Heart left ventricle (tissue), 16 donors: ENCODE data around the gene KHK. TPM values are rescaled to one million over a fixed set of nuclear protein-coding genes. Genes with fewer than 3 reads are reported as not detected.
"Not testable (repeated sequence)": the region's sequence is repeated elsewhere in the genome, so short reads cannot be mapped to it uniquely, and the experiment has no call there.

Experiments used
- ATAC-seq, 4 donors: fragments of 200-7000 bp; cut with Tn5 transposase; one replicate each; pipeline ENCODE4 v1.9.1; 2020 to 2022; ENCODE audit warnings: moderate library complexity in 4 of 4, mild to moderate bottlenecking in 3 of 4, moderate number of reproducible peaks in 1 of 4
- DNase-seq, 5 donors: peaks; one replicate each; pipeline ENCODE4 v3.0.0-alpha.2; 2020
- H3K27ac ChIP-seq, 12 donors: fragments of 200-600 bp; sonication (generic) in 4 of 12; one replicate each; pipeline versions ENCODE4 v1.5.0 to v1.8.0; 2016 to 2022; ENCODE audit warnings: mild to moderate bottlenecking in 2 of 12
- H3K27me3 ChIP-seq, 9 donors: fragments of 200-600 bp; sonication (generic) in 2 of 9; one replicate each; pipeline versions ENCODE4 v1.5.1 to v1.8.0; 2016 to 2022; ENCODE audit warnings: mild to moderate bottlenecking in 3 of 9
- H3K36me3 ChIP-seq, 9 donors: fragments of 200-600 bp; sonication (generic) in 2 of 9; one replicate each; pipeline versions ENCODE4 v1.5.0 to v1.8.0; 2018 to 2022; ENCODE audit warnings: mild to moderate bottlenecking in 2 of 9
- H3K4me1 ChIP-seq, 12 donors: fragments of 200-600 bp; sonication (generic) in 4 of 12; one replicate each; pipeline versions ENCODE4 v1.5.0 to v1.8.0; 2016 to 2022; ENCODE audit warnings: mild to moderate bottlenecking in 3 of 12
- H3K4me3 ChIP-seq, 12 donors: fragments of 200-600 bp; sonication (generic) in 4 of 12; one replicate each; pipeline versions ENCODE4 v1.5.0 to v1.8.0; 2017 to 2022; ENCODE audit warnings: mild to moderate bottlenecking in 9 of 12, moderate library complexity in 4 of 12
- H3K9me3 ChIP-seq, 12 donors: fragments of 200-600 bp; sonication (generic) in 4 of 12; one replicate each; pipeline versions ENCODE4 v1.5.0 to v1.8.0; 2016 to 2022; ENCODE audit warnings: mild to moderate bottlenecking in 1 of 12
- CTCF ChIP-seq, 12 donors: fragments of 200-600 bp; sonication (generic) in 4 of 12; IDR thresholded peaks; one replicate each; pipeline versions ENCODE4 v1.5.0 to v1.8.0; 2018 to 2022; ENCODE audit warnings: antibody characterized with exemption in 12 of 12, mild to moderate bottlenecking in 5 of 12
- POLR2A ChIP-seq, 2 donors: fragments of 450-650 bp; IDR thresholded peaks; one replicate each; pipeline ENCODE4 v1.6.1; 2017; ENCODE audit warnings: antibody characterized with exemption in 2 of 2, mild to moderate bottlenecking in 2 of 2, moderate library complexity in 2 of 2
- WGBS, 4 donors: extraction: QIAGEN DNeasy Blood & Tissue Kit in 2 of 4; methylation state at CpG; one replicate each; pipeline versions ENCODE4 v1.1.5 to v1.1.7; 2013 to 2018; 5-methylcytosine and 5-hydroxymethylcytosine counted together
- intact Hi-C, 10 donors: fragments of 100-400 bp; cut with DNase I; formaldehyde crosslinking; loops; one replicate each; pipeline versions ENCODE4 v1.11.1 to v1.14.2; 2022
- polyA plus RNA-seq, 2 donors: library from polyadenylated mRNA; stranded (reverse); fragments of 200-250 nt; gene quantifications; one replicate each; pipeline ENCODE4 v1.2.3, GENCODE V29; 2013
- total RNA-seq, 9 donors: library from RNA; depleted of rRNA in 2 of 9; stranded (reverse); fragments of >200 nt in 2 of 9; fragmentation: NEBNext Ultra II Directional in 3 of 9; extraction: Animal tissue kit (Norgen Biotek cat#: 25700) in 3 of 9; gene quantifications; one replicate each; pipeline versions ENCODE4 v1.1.0 to v1.2.4, GENCODE V29; 2016 to 2023
- donor health status: ischemic (EF 13 %, LVEDD 7.1; RV severe dilation, severe dysfunction).
- donor health status: healthy with polysubstance abuse.
- donor health status: DM: no; HTN: yes; CAD: no.
- donor health status: DM: no; HTN: no; CAD: no.
- donor health status: ischemic (EF 25% LVEDD 6.9; RV normal size, moderate dysfunction).
- donor health status: ischemic (EF 25% LVEDD 5.7; RV mildly dilated, moderate dysfunction).
- donor health status: healthy.
- donor health status: DM: yes; HTN: yes; CAD: no.
- donor health status: ischemic (EF 35%, LVEDD 5.7; RV mildly dilated, moderate dysfunction).
- donor health status: nonischemic (EF 11% LVEDD 7.7; RV severe dilation, severe dysfunction).
- donor health status: DM: yes; HTN: yes; CAD: no.
- donor health status: PGD.
- donor health status: ischemic (EF 29% LVEDD 5.4; RV normal size, mild dysfunction).
- donor health status: nonischemic (EF 23%, LVEDD 6.1; RV moderate dilation, normal function).

Gene KHK
- total and polyA plus RNA-seq, 11 donors: 0.89 to 3.9 (median 1.8) TPM

GRCh38 chr2:27108221-27108620, 21.6 kb downstream of the KHK start:
- Histone ChIP-seq H3K4me1 (no peaks in the 10 kb centered on the region), H3K36me3 (no peaks in the 10 kb centered on the region), H3K27me3 (peaks cover 0 to 7% (median 0%) of the 10 kb centered on the region in 9 donors), H3K4me3 (no peak overlapping the region), H3K9me3 (no peaks in the 10 kb centered on the region), H3K27ac (no peak overlapping the region)
- DNase-seq: no peak
- TF ChIP-seq CTCF (IDR thresholded peaks at IDR 0.05) (no peak), POLR2A (IDR thresholded peaks at IDR 0.05) (no peak)
- intact Hi-C loops: loop anchor here in 1 of 10 donors (10.0 kb wide), 1 partner anchor 197 kb away; the partner anchor contains the start of gene UCN
- no peak for ATAC-seq
- WGBS, 4 donors: 76 to 93% (median 85%) methylated on average over 2 of the region's 2 CpGs

- H3K9me3 ChIP-seq: no peaks in the 10 kb centered on the region
- ATAC-seq: no peak
- no peak for DNase-seq
- H3K4me1 ChIP-seq: no peaks in the 10 kb centered on the region
- no peak overlapping the region for H3K4me3 ChIP-seq
- H3K27me3 ChIP-seq: peaks cover 0 to 7% (median 0%) of the 10 kb centered on the region in 9 donors
- intact Hi-C loops: loop anchor here in 1 of 10 donors (10.0 kb wide), 1 partner anchor 196 kb away; the partner anchor contains the start of gene UCN
- TF ChIP-seq CTCF (IDR thresholded peaks at IDR 0.05) (no peak), POLR2A (IDR thresholded peaks at IDR 0.05) (no peak)
- H3K27ac ChIP-seq: no peak overlapping the region
- H3K36me3 ChIP-seq: no peaks in the 10 kb centered on the region
- 82 to 94% (median 89%) methylated on average over 3 of the region's 3 CpGs for WGBS, 4 donors
Measured at GRCh38 chr2:27109083-27109482, 22.5 kb downstream of the KHK start.

DNA sequence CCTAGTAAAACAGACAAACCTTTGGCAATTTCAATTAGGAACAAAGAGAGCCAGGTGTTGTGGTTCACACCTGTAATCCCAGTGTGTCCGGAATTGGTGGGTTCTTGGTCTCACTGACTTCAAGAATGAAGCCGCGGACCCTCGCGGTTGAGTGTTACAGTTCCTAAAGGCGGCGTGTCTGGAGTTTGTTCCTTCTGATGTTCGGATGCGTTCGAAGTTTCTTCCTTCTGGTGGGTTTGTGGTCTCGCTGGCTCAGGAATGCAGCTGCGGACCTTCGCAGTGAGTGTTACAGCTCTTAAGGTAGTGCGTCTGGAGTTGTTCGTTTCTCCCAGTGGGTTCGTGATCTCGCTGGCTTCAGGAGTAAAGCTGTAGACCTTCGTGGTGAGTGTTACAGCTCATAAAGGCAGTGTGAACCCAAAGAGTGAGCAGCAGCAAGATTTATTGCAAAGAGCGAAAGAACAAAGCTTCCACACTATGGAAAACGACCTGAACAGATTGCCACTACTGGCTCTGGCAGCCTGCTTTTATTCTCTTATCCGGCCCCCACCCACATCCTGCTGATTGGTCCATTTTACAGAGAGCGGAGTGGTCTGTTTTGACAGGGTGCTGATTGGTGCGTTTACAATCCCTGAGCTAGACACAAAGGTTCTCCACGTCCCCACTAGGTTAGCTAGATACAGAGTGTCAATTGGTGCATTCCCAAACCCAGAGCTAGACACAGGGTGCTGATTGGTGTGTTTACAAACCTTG, 24.2 kb downstream of the KHK start:
- intact Hi-C loops, H3K27me3 ChIP-seq, ATAC-seq, H3K4me3 ChIP-seq, H3K4me1 ChIP-seq, H3K9me3 ChIP-seq, H3K36me3 ChIP-seq, H3K27ac ChIP-seq, DNase-seq: not testable (repeated sequence)
- WGBS, 4 donors: 81 to 84% (median 83%) methylated on average over 24 of the region's 24 CpGs

- H3K9me3 ChIP-seq, H3K36me3 ChIP-seq, H3K4me3 ChIP-seq, DNase-seq, intact Hi-C loops, H3K27me3 ChIP-seq, H3K27ac ChIP-seq, ATAC-seq, H3K4me1 ChIP-seq: not testable (repeated sequence)
- 82 to 92% (median 89%) methylated on average over 16 to 49 of the region's 49 CpGs for WGBS, 4 donors
Measured at GRCh38 chr2:27111392-27112078, 25.0 kb downstream of the KHK start.

- Histone ChIP-seq H3K4me1 (peaks cover 0 to 11% (median 4%) of the 10 kb centered on the region in 12 donors), H3K4me3 (no peak overlapping the region), H3K27ac (no peak overlapping the region), H3K36me3 (no peaks in the 10 kb centered on the region), H3K27me3 (peaks cover 0 to 28% (median 17%) of the 10 kb centered on the region in 9 donors), H3K9me3 (no peaks in the 10 kb centered on the region)
- 57 to 67% (median 66%) methylated on average over 2 of the region's 2 CpGs for WGBS, 4 donors
- no peak for TF ChIP-seq POLR2A (IDR thresholded peaks at IDR 0.05)
- no peak for TF ChIP-seq CTCF (IDR thresholded peaks at IDR 0.05)
- ATAC-seq: no peak
- DNase-seq: no peak
- intact Hi-C loops: no loop called here
Measured at GRCh38 chr2:27115519-27115918, 28.9 kb downstream of the KHK start.
